Measurements from ENCODE around the gene CSMD2. TPM values are rescaled to one million over a fixed set of nuclear protein-coding genes. Genes with fewer than 3 reads are reported as not detected.

Gene CSMD2
- total RNA-seq, 2 experiments from 2014 or later, result not detected

DNA sequence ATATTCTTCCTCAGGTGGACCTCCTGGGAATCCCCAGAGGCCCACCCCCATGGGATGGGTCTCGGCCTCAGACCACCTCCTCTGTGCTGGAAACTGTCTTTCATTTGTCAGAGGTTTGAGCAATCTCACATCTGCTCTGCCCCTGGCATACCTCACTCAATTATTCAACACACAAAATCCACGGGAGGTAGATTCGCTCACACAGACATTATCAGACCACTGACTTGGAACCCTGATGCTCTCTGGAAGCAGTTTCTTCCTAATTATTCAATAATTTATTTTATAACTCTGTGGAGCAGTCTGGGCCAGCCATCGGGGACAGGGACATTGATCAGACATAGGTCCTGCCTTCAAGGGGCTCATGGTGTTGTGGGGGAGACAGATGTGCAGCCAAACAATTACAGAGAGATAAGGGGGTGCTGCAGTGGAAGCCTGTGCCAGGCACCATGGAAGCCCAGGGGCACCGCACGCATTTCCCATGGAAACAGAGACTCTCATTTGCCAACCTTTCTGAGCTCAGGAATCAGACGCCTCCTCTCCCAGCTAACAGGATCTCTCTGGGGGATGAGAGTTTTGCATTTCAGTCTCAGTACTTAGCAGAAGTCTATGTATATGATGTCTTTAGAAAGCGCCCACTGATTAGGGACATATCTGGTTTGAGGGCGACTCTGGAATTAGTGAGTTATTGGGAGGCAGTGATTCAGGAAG is 204.7 kb downstream of the CSMD2 start:
- Mint-ChIP-seq H3K4me3 (no peak overlapping the region), H3K27me3 (peaks cover 3% of the 10 kb centered on the region), H3K9me3 (no peaks in the 10 kb centered on the region), H3K36me3 (ENCODE audit: low read depth) (no peaks in the 10 kb centered on the region), H3K27ac (no peak overlapping the region), H3K4me1 (ENCODE audit: low read depth) (no peaks in the 10 kb centered on the region)
- ChIA-PET CTCF (no interaction called here), POLR2A (no interaction called here)
- ATAC-seq (no peak), DNase-seq (no peak)
- TF ChIP-seq, protein P1, sequence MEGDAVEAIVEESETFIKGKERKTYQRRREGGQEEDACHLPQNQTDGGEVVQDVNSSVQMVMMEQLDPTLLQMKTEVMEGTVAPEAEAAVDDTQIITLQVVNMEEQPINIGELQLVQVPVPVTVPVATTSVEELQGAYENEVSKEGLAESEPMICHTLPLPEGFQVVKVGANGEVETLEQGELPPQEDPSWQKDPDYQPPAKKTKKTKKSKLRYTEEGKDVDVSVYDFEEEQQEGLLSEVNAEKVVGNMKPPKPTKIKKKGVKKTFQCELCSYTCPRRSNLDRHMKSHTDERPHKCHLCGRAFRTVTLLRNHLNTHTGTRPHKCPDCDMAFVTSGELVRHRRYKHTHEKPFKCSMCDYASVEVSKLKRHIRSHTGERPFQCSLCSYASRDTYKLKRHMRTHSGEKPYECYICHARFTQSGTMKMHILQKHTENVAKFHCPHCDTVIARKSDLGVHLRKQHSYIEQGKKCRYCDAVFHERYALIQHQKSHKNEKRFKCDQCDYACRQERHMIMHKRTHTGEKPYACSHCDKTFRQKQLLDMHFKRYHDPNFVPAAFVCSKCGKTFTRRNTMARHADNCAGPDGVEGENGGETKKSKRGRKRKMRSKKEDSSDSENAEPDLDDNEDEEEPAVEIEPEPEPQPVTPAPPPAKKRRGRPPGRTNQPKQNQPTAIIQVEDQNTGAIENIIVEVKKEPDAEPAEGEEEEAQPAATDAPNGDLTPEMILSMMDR (IDR thresholded peaks at IDR 0.05), result no peak
- intact Hi-C loops (cut with micrococcal nuclease), result no loop called here

DNA sequence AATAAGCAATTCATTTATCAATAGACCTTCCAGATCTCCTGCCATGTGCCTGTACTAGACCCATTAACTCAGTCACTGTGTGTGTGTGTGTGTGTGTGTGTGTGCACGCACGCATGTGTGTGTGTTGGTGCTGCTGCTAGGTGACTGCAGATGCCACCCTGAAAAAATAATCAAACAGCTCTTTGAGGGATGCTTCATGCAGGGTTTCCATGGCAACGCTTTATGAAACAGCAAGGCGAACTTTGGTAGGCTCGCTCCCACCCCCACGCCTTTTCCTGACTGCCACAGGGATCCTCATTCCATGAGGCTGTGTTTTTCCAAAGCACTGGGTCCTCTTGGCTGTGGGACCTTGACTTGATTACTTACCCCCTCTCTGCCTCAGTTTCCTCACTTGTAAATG is 207.2 kb downstream of the CSMD2 start:
- Mint-ChIP-seq H3K4me1 (ENCODE audit: low read depth) (no peaks in the 10 kb centered on the region), H3K27ac (no peak overlapping the region), H3K4me3 (no peak overlapping the region), H3K36me3 (ENCODE audit: low read depth) (no peaks in the 10 kb centered on the region), H3K27me3 (peaks cover 5% of the 10 kb centered on the region), H3K9me3 (no peaks in the 10 kb centered on the region)
- TF ChIP-seq, protein P1 (IDR thresholded peaks at IDR 0.05), result no peak
- DNase-seq, result no peak
- POLR2A ChIA-PET, result no interaction called here
- intact Hi-C loops (cut with micrococcal nuclease), result no loop called here
- ATAC-seq, result no peak
- CTCF ChIA-PET, result no interaction called here

DNA sequence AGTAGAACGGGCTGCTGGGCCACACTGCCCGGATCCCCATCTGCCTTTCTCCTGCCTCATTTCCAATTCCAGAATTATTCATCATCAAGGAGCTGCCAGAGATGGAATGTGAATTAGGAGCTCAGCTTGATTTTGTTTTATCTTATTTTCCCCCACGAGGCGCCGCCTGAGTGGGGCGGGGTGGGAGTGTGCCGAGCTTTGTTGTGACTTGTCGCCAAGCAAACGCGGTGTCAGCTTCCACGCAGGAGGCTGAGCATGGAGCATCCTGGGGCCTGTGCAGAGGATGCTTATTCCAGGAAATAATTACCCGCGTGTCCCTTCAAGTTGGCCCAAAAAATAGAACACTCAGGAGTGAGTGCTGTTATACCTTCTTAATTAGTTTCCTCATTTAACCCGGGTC is 209.9 kb downstream of the CSMD2 start:
- ATAC-seq (no peak), DNase-seq (no peak)
- Mint-ChIP-seq H3K4me1 (ENCODE audit: low read depth) (no peaks in the 10 kb centered on the region), H3K4me3 (no peak overlapping the region), H3K27ac (no peak overlapping the region), H3K27me3 (peaks cover 2% of the 10 kb centered on the region), H3K9me3 (no peaks in the 10 kb centered on the region), H3K36me3 (ENCODE audit: low read depth) (no peaks in the 10 kb centered on the region)
- TF ChIP-seq, protein P1 (IDR thresholded peaks at IDR 0.05), result no peak
- intact Hi-C loops (cut with micrococcal nuclease), result no loop called here
- POLR2A ChIA-PET, result no interaction called here
- CTCF ChIA-PET, result no interaction called here

DNA sequence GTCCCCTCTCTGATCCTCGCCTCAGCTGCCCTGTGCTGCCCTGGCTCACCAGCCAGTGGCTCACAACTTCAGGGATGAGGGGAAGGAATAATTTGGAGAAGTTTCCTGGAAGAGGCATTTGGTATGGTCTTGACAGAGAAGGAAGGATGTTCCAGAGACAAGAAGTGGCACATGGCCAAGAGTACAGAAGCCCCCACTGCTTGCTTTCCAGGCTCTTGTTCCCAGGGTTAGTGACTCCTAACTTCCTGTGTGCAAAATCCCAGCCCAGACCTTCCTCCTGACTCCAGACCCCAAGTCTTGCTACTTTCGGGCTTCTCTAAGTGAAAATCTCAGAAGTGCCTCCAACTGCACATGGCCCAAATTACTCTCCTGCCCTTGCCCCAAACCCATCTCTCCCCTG is 215.5 kb downstream of the CSMD2 start:
- ATAC-seq, result no peak
- Mint-ChIP-seq H3K27ac (no peak overlapping the region), H3K4me3 (no peak overlapping the region), H3K4me1 (ENCODE audit: low read depth) (no peaks in the 10 kb centered on the region), H3K36me3 (ENCODE audit: low read depth) (no peaks in the 10 kb centered on the region), H3K27me3 (peaks cover 7% of the 10 kb centered on the region), H3K9me3 (no peaks in the 10 kb centered on the region)
- ChIA-PET POLR2A (no interaction called here), CTCF (no interaction called here)
- TF ChIP-seq, protein P1 (IDR thresholded peaks at IDR 0.05), result no peak
- DNase-seq, result no peak
- intact Hi-C loops (cut with micrococcal nuclease), result no loop called here

DNA sequence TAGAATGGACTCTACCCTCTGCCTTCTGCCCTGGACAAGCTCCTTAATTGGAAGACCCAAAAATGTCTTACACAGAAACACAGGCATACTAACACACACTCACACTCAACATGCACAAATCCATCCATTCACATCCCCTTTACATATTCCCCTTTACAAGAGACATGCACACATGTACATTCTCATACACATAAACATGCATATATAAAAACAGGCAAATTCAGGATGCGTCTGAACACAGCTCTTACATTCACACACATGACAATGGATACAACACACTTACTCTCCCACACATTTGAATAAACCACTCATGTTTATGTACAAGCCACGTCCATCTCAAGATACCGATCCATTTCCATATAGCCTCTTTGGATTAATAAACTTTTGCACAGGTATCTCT is 216.7 kb downstream of the CSMD2 start:
- ChIA-PET CTCF (no interaction called here), POLR2A (no interaction called here)
- ATAC-seq, result no peak
- Mint-ChIP-seq H3K4me1 (ENCODE audit: low read depth) (no peaks in the 10 kb centered on the region), H3K9me3 (no peaks in the 10 kb centered on the region), H3K27me3 (peaks cover 7% of the 10 kb centered on the region), H3K27ac (no peak overlapping the region), H3K36me3 (ENCODE audit: low read depth) (no peaks in the 10 kb centered on the region), H3K4me3 (no peak overlapping the region)
- no peak for DNase-seq
- TF ChIP-seq, protein P1 (IDR thresholded peaks at IDR 0.05), result no peak
- intact Hi-C loops (cut with micrococcal nuclease), result no loop called here
